Motor neuron (in vitro differentiated cells): ENCODE measurements around the gene FOXK1. TPM values are rescaled to one million over a fixed set of nuclear protein-coding genes. Genes with fewer than 3 reads are reported as not detected.

Experiments used
- ATAC-seq, 8 experiments: fragments of 200-7000 bp; cut with Tn5 transposase; replicated peaks in 6 of 8; 2 replicates each; pipeline ENCODE4 v1.8.0; 2021; ENCODE audit warnings: mild to moderate bottlenecking in 8 of 8, moderate library complexity in 8 of 8
- H3K27ac ChIP-seq, 2 donors: fragments of 250-450 bp; sonication (Bioruptor Pico); 2 replicates each; pipeline ENCODE4 v1.9.0; 2021; ENCODE audit warnings: antibody characterized with exemption in 2 of 2, mild to moderate bottlenecking in 2 of 2, moderate library complexity in 1 of 2
- H3K4me1 ChIP-seq, 2 donors: fragments of 250-450 bp; sonication (Bioruptor Pico); replicated peaks in 1 of 2; 2 replicates each; pipeline ENCODE4 v1.6.1; 2021; ENCODE audit warnings: antibody characterized with exemption in 2 of 2, mild to moderate bottlenecking in 2 of 2, moderate library complexity in 1 of 2
- H3K4me3 ChIP-seq, 5 donors: fragments of 250-450 bp; sonication (Bioruptor Pico); 2 replicates each; pipeline ENCODE4 v1.9.0; 2021; ENCODE audit warnings: antibody characterized with exemption in 5 of 5, mild to moderate bottlenecking in 5 of 5, moderate library complexity in 4 of 5
- WGBS, 10 experiments: fragments of 450-650 bp; shearing (Covaris generic); methylation state at CpG; one replicate each; pipeline ENCODE4 v1.0.0; 2022; 5-methylcytosine and 5-hydroxymethylcytosine counted together
- in situ Hi-C, 9 experiments: fragments of 400-800 bp; cut with MboI; loops; one replicate each; pipeline ENCODE4 v1.15.0; 2021; ENCODE audit warnings: low sequenced_read_pairs in 9 of 9, low pct_unique_long_range_greater_than_20kb in 2 of 9; ENCODE audit not compliant: unreplicated experiment in 9 of 9
- total RNA-seq, 8 experiments: library from RNA; unstranded; fragments of 300-600 nt; gene quantifications; 2 replicates each; pipeline versions ENCODE4 v1.2.3 to v1.2.4, GENCODE V29; 2022

The FOXK1 gene
- total RNA-seq, 8 experiments from 2014 or later, result 14.8 to 61.7 (median 24.5) TPM

- H3K4me3 ChIP-seq, result no peak overlapping the region
- in situ Hi-C loops, result loop anchor here in 1 of 9 experiments (25.0 kb wide), 1 partner anchor 273 kb away; no protein-coding TSS in a partner anchor
- peak in 5 of 8 experiments; percentile 75 to 95 (median 88) for ATAC-seq
- 24 to 100% (median 81%) methylated on average over 1 to 2 of the region's 14 CpGs; no CpG with 5 or more reads in 6 of the 10 experiments for WGBS, 10 experiments
- peaks cover 0 to 7% of the 10 kb centered on the region in 2 donors for H3K4me1 ChIP-seq
- H3K27ac ChIP-seq, result peak overlapping the region; percentile 30 to 65
These were observed 132.3 kb downstream of the FOXK1 start for GRCh38 chr7:4814433-4814832.

- Histone ChIP-seq H3K4me1 (peaks cover 0 to 7% of the 10 kb centered on the region in 2 donors), H3K27ac (peak overlapping the region in 1 of 2 donors; percentile 65), H3K4me3 (no peak overlapping the region)
- WGBS, 10 experiments, result 80 to 100% (median 100%) methylated on average over 1 of the region's 14 CpGs; no CpG with 5 or more reads in 6 of the 10 experiments
- in situ Hi-C loops, result loop anchor here in 1 of 9 experiments (25.0 kb wide), 1 partner anchor 272 kb away; no protein-coding TSS in a partner anchor
- ATAC-seq, result no peak
These were observed 133.0 kb downstream of the FOXK1 start for GRCh38 chr7:4815121-4815520.

GRCh38 chr7:4815609-4816418 lies 133.7 kb downstream of the FOXK1 start:
- WGBS, 10 experiments, result no CpG with 5 or more reads among the region's 38 CpGs
- no peak for ATAC-seq
- in situ Hi-C loops, result loop anchor here in 1 of 9 experiments (25.0 kb wide), 1 partner anchor 271 kb away; no protein-coding TSS in a partner anchor
- Histone ChIP-seq H3K4me1 (peaks cover 0 to 7% of the 10 kb centered on the region in 2 donors), H3K4me3 (no peak overlapping the region), H3K27ac (no peak overlapping the region)

- ATAC-seq, result no peak
- in situ Hi-C loops, result loop anchor here in 1 of 9 experiments (25.0 kb wide), 1 partner anchor 271 kb away; no protein-coding TSS in a partner anchor
- Histone ChIP-seq H3K27ac (no peak overlapping the region), H3K4me1 (peaks cover 0 to 7% of the 10 kb centered on the region in 2 donors), H3K4me3 (no peak overlapping the region)
- WGBS, 10 experiments, result 91 to 100% methylated on average over 4 to 14 of the region's 26 CpGs; no CpG with 5 or more reads in 8 of the 10 experiments
These were observed 134.5 kb downstream of the FOXK1 start for GRCh38 chr7:4816419-4817080.

GRCh38 chr7:4817178-4817901 lies 135.2 kb downstream of the FOXK1 start:
- Histone ChIP-seq H3K4me1 (peaks cover 0 to 7% of the 10 kb centered on the region in 2 donors), H3K4me3 (no peak overlapping the region), H3K27ac (no peak overlapping the region)
- ATAC-seq, result no peak
- 60 to 98% (median 80%) methylated on average over 2 to 14 of the region's 38 CpGs; no CpG with 5 or more reads in 7 of the 10 experiments for WGBS, 10 experiments
- in situ Hi-C loops, result loop anchor here in 1 of 9 experiments (25.0 kb wide), 1 partner anchor 270 kb away; no protein-coding TSS in a partner anchor

GRCh38 chr7:4818000-4818794 lies 136.1 kb downstream of the FOXK1 start:
- Histone ChIP-seq H3K4me1 (peaks cover 0 to 7% of the 10 kb centered on the region in 2 donors), H3K4me3 (no peak overlapping the region), H3K27ac (no peak overlapping the region)
- peak in 4 of 8 experiments; percentile 47 to 54 (median 52) for ATAC-seq
- in situ Hi-C loops, result loop anchor here in 1 of 9 experiments (25.0 kb wide), 1 partner anchor 269 kb away; no protein-coding TSS in a partner anchor
- WGBS, 10 experiments, result no CpG with 5 or more reads among the region's 32 CpGs

GRCh38 chr7:4819560-4820404 lies 137.7 kb downstream of the FOXK1 start:
- no peak for ATAC-seq
- H3K4me1 ChIP-seq, result peaks cover 0 to under 1% of the 10 kb centered on the region in 2 donors
- in situ Hi-C loops, result loop anchor here in 1 of 9 experiments (25.0 kb wide), 1 partner anchor 268 kb away; no protein-coding TSS in a partner anchor
- H3K4me3 ChIP-seq, result no peak overlapping the region
- WGBS, 10 experiments, result 50 to 89% (median 83%) methylated on average over 4 to 15 of the region's 39 CpGs; no CpG with 5 or more reads in 6 of the 10 experiments
- no peak overlapping the region for H3K27ac ChIP-seq

GRCh38 chr7:4820405-4820966 lies 138.4 kb downstream of the FOXK1 start:
- no peak overlapping the region for H3K27ac ChIP-seq
- no peaks in the 10 kb centered on the region for H3K4me1 ChIP-seq
- no peak overlapping the region for H3K4me3 ChIP-seq
- in situ Hi-C loops, result loop anchor here in 1 of 9 experiments (25.0 kb wide), 1 partner anchor 267 kb away; no protein-coding TSS in a partner anchor
- WGBS, 10 experiments, result 30 to 100% (median 100%) methylated on average over 1 to 2 of the region's 19 CpGs; no CpG with 5 or more reads in 7 of the 10 experiments
- peak in 5 of 8 experiments; percentile 17 to 83 (median 29) for ATAC-seq
